ENCODE measurements around the gene COL4A2.
A peak's percentile ranks its signal among the peaks of the same experiment; 100 is the strongest.

Gene COL4A2

GRCh38 chr13:110419381-110419791, 112.3 kb downstream of the COL4A2 start:
- DNase-seq (ENCODE audit: low read depth in 2 of 2) = no peak

GRCh38 chr13:110419946-110420345, 112.9 kb downstream of the COL4A2 start:
- DNase-seq (ENCODE audit: low read depth in 2 of 2) = no peak

GRCh38 chr13:110420626-110421025, 113.5 kb downstream of the COL4A2 start:
- no peak for DNase-seq (ENCODE audit: low read depth in 2 of 2)

- DNase-seq (ENCODE audit: low read depth in 2 of 2) = no peak
Observed at GRCh38 chr13:110421061-110421460, 114.0 kb downstream of the COL4A2 start.

GRCh38 chr13:110421696-110422385, 114.8 kb downstream of the COL4A2 start:
- peak; percentile 87 for DNase-seq (ENCODE audit: low read depth in 2 of 2)

GRCh38 chr13:110422913-110423688, 116.0 kb downstream of the COL4A2 start:
- DNase-seq (ENCODE audit: low read depth in 2 of 2) = no peak

GRCh38 chr13:110423689-110424302, 116.7 kb downstream of the COL4A2 start:
- DNase-seq (ENCODE audit: low read depth in 2 of 2) = no peak

GRCh38 chr13:110424569-110425443, 117.7 kb downstream of the COL4A2 start:
- no peak for DNase-seq (ENCODE audit: low read depth in 2 of 2)

- DNase-seq (ENCODE audit: low read depth in 2 of 2) = no peak
Observed at GRCh38 chr13:110425444-110425780, 118.3 kb downstream of the COL4A2 start.

GRCh38 chr13:110426735-110427134, 119.7 kb downstream of the COL4A2 start:
- DNase-seq (ENCODE audit: low read depth in 2 of 2) = no peak

- DNase-seq (ENCODE audit: low read depth in 2 of 2) = no peak
Observed at GRCh38 chr13:110428313-110428712, 121.2 kb downstream of the COL4A2 start.

GRCh38 chr13:110430391-110431336, 123.6 kb downstream of the COL4A2 start:
- no peak for DNase-seq (ENCODE audit: low read depth in 2 of 2)

- no peak for DNase-seq (ENCODE audit: low read depth in 2 of 2)
Observed at GRCh38 chr13:110431425-110432294, 124.6 kb downstream of the COL4A2 start.

- DNase-seq (ENCODE audit: low read depth in 2 of 2) = no peak
Observed at GRCh38 chr13:110432522-110432921, 125.4 kb downstream of the COL4A2 start.

GRCh38 chr13:110433014-110433413, 125.9 kb downstream of the COL4A2 start:
- DNase-seq (ENCODE audit: low read depth in 2 of 2) = no peak

- DNase-seq (ENCODE audit: low read depth in 2 of 2) = no peak
Observed at GRCh38 chr13:110434629-110435028, 127.5 kb downstream of the COL4A2 start.

GRCh38 chr13:110435331-110435730, 128.2 kb downstream of the COL4A2 start:
- DNase-seq (ENCODE audit: low read depth in 2 of 2) = no peak

- no peak for DNase-seq (ENCODE audit: low read depth in 2 of 2)
Observed at GRCh38 chr13:110436276-110436675, 129.2 kb downstream of the COL4A2 start.

- DNase-seq (ENCODE audit: low read depth in 2 of 2) = no peak
Observed at GRCh38 chr13:110436786-110437370, 129.8 kb downstream of the COL4A2 start.
